ENCODE data around the gene ZXDC.

DNA sequence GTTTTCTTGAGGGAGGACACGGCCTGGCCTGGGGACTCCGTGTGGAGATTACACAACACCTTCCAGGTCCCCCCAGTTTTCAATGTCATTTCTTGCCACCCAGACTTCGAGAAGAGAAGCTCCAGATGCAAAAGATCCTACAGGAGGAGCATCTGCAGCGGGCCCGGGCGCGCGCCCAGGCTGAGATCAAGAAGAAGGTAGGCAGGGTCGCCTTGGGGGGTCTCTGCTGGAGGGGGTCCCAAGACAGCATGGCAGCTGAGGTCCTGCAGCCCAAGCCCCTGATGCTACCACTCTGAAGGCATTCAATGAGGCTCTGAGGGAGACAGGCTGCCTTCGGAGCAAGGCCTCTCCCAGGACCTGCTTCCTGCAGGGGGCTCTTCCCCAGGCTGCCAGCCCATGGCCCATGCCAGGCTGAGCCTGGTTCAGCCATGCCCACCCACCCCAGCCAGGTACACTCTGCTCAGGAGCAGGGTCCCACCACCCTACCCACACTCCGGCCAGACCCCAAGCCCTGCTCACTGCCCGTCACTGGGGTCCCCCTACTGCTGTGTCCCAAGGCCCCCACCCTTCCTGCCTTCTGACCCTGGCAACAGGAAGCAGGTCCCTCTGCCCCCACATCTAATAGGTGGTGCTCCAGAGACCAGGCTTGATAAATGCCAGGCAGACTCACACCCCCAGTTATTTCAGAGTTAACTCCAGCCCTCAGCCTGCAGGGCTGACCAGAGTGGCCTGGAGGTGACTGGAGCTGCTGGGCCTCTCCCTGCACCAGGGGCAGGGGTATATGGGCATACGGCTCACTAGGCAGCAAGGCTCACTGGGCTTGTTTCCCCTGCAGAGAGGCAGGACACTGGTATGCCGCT, 40.0 kb downstream of the ZXDC start:
- TF ChIP-seq, protein P1, sequence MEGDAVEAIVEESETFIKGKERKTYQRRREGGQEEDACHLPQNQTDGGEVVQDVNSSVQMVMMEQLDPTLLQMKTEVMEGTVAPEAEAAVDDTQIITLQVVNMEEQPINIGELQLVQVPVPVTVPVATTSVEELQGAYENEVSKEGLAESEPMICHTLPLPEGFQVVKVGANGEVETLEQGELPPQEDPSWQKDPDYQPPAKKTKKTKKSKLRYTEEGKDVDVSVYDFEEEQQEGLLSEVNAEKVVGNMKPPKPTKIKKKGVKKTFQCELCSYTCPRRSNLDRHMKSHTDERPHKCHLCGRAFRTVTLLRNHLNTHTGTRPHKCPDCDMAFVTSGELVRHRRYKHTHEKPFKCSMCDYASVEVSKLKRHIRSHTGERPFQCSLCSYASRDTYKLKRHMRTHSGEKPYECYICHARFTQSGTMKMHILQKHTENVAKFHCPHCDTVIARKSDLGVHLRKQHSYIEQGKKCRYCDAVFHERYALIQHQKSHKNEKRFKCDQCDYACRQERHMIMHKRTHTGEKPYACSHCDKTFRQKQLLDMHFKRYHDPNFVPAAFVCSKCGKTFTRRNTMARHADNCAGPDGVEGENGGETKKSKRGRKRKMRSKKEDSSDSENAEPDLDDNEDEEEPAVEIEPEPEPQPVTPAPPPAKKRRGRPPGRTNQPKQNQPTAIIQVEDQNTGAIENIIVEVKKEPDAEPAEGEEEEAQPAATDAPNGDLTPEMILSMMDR (IDR thresholded peaks at IDR 0.05): no peak
- TF ChIP-seq POLR2AphosphoS5 (IDR thresholded peaks at IDR 0.05; ENCODE audit: low read depth, low read length) (no peak), SIN3A (IDR thresholded peaks at IDR 0.05; ENCODE audit: borderline replicate concordance, insufficient read depth, low read depth, low read length) (no peak)
- TF ChIP-seq, protein P2, sequence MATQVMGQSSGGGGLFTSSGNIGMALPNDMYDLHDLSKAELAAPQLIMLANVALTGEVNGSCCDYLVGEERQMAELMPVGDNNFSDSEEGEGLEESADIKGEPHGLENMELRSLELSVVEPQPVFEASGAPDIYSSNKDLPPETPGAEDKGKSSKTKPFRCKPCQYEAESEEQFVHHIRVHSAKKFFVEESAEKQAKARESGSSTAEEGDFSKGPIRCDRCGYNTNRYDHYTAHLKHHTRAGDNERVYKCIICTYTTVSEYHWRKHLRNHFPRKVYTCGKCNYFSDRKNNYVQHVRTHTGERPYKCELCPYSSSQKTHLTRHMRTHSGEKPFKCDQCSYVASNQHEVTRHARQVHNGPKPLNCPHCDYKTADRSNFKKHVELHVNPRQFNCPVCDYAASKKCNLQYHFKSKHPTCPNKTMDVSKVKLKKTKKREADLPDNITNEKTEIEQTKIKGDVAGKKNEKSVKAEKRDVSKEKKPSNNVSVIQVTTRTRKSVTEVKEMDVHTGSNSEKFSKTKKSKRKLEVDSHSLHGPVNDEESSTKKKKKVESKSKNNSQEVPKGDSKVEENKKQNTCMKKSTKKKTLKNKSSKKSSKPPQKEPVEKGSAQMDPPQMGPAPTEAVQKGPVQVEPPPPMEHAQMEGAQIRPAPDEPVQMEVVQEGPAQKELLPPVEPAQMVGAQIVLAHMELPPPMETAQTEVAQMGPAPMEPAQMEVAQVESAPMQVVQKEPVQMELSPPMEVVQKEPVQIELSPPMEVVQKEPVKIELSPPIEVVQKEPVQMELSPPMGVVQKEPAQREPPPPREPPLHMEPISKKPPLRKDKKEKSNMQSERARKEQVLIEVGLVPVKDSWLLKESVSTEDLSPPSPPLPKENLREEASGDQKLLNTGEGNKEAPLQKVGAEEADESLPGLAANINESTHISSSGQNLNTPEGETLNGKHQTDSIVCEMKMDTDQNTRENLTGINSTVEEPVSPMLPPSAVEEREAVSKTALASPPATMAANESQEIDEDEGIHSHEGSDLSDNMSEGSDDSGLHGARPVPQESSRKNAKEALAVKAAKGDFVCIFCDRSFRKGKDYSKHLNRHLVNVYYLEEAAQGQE (IDR thresholded peaks at IDR 0.05; ENCODE audit: insufficient read depth in 1 of 2, low read depth in 2 of 2, low read length in 1 of 2): no peak

All from Panc1 (cell line).